SIG-M5 treated with dmso at 0.1 percent for 504 hours (cell line): Measurements from ENCODE around the gene MAG.
"Not testable (repeated sequence)": the region's sequence is repeated elsewhere in the genome, so short reads cannot be mapped to it uniquely, and the experiment has no call there.

ENCODE experiments used
- DNase-seq: peaks from one replicate; lab custom pipeline; 2025; ENCODE audit not compliant: unreplicated experiment; lab: John Stamatoyannopoulos, UW

Gene MAG

DNA sequence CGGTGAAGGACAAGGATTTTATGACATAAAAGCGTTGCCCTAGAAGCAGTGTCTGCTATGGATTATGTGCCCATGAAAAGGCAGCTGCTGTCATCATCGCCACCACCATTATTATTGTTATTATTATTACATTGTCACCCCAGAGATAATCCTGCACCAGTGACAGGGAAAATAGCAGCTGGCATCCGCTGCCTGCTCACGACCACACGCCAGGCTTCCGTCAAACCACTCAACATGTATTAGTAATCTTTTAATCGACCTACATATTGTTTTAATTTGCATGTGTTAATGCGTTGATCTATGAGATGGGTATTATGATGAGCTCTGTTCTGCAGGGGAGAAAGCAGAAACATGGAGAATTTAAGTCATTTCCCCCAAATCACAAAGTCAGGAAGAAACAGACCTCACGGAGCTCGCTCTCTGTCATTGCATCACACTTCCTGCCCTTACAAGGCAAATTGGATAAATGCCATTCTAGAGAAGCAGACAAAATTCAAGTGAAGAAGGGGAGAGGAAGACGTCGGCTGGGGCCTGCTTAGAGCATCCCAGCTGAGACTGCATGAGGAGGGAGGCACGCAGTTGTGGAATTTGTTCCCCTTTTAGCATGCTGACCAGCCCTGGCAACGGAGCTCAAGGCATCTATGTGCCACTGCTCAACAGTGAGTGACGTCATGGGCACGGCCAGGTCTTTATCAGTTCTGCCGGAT lies 66.1 kb downstream of the MAG start, which contains the start of gene FFAR3:
FFAR3 (plus strand) TSS at position 594 of the 707 bp plus-strand sequence. CDS start 431 bp downstream, outside the sequence.
- peak; percentile 51 for DNase-seq

DNA sequence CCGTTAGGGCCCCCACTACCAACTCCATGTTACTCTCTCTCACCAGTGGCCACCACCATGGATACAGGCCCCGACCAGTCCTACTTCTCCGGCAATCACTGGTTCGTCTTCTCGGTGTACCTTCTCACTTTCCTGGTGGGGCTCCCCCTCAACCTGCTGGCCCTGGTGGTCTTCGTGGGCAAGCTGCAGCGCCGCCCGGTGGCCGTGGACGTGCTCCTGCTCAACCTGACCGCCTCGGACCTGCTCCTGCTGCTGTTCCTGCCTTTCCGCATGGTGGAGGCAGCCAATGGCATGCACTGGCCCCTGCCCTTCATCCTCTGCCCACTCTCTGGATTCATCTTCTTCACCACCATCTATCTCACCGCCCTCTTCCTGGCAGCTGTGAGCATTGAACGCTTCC lies 66.9 kb downstream of the MAG start:
- not testable (repeated sequence) for DNase-seq

DNA sequence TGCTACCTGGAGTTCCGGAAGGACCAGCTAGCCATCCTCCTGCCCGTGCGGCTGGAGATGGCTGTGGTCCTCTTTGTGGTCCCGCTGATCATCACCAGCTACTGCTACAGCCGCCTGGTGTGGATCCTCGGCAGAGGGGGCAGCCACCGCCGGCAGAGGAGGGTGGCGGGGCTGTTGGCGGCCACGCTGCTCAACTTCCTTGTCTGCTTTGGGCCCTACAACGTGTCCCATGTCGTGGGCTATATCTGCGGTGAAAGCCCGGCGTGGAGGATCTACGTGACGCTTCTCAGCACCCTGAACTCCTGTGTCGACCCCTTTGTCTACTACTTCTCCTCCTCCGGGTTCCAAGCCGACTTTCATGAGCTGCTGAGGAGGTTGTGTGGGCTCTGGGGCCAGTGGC lies 67.4 kb downstream of the MAG start:
- DNase-seq = not testable (repeated sequence)

DNA sequence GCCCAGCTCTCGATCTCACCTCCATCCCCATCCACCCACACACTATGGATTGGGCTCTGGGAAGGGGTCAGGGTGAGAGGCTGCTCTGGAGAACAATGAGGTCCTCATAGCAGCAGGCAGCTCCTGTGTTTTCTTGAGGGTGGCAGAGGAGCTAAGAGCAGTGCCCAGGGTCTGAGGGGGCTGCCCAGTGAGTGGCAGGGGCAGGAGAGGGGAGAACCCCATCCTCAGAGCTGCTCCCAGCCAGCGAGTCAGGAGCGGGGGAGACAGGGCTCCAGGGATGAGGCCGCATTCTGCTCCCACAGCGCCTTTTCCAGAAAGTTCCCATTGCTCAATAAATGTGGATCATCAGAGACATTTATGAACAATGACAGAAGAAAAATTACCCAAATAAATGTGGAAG lies 68.1 kb downstream of the MAG start:
- DNase-seq = not testable (repeated sequence)

DNA sequence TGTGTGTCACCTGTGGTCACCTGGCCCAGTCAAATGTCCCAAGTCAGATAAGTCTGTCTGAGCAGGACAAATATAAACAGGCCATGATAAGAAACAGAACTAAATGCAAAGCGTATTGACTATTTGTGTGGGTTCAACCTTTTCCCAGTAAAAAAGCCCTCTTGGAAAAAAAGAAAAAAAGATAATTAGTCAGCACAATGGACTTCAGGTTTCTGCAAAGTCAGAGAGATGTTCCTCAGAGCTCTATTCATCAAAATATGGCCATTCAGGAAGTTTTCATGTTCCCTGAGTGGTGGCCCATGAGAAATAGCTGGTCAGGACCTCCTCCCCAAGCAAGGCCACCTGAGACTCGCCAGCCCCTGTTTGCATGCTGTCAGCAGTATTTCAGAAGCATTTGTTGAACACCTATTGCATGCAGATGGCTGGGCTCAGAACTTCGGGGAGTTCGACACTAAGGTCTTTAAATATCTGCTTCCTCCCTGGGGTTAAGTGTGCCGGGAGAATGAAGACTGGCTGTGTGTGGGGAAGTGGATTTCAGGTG lies 69.0 kb downstream of the MAG start:
- DNase-seq = no peak

DNA sequence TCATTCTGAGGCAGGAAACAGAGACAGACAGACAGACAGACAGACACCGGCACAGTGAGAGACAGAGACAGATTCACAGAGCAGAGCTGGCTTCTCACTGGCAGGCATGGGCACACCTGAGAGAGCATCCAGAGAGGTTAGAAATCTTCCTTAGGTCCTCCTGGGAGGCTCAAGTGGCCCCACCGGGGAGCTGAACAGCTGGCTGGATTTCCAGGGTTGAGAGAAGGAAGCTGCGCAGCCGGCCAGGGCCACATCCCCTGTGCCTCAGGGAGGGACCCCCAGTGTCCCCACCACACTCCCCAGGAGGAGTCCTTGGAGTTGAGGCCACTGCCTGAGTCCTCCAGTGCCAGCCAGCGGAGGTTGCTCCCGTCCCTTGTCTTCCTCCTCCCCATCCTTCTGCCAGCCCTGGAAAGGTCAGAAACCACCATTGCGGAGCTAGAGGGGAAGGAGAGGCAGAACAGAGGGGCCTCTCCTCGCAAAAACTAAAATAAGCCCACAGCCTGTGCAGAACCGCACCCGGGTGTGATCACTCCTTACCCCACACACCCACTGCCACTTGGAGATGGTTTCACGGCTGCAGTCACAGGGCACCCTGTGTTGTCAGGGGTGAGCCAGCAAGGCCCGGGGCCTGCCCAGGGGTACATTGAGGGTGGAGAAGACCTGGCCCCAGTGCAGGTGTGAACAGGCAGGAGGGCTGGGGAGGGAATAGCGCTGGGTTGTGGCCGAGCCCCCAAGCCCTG lies 70.5 kb downstream of the MAG start:
- DNase-seq = no peak

DNA sequence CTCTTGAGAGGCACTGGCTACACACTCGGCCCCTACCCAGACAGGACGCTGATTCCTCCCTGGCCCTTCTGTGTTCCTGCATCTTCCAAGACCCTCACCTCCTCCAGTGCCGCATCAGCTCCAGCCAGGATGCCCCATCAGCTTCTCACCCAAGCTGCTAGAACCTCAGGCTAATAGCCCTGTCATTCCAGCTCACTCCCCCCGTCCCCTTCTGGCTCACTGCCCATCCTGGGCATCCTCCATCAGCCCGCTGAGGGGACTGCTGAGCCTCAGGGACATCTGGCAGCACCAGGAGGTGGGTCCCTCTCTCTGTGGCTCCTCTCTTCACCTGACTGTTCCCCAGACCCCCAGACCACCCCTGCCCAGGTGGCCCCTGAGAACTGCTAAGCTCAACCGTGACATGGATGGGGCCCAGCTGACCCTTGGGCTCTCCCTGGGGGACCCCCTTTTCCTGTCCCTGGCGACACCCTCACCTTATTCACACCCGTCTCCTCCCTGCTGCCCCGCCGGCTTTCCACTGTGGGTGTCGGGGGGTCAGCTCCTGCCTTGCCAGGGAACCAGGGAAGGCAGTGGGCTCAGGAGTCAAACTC lies 71.1 kb downstream of the MAG start:
- DNase-seq = no peak
